PC-3 (cell line): ENCODE measurements around the gene VRK3. TPM values are rescaled to one million over a fixed set of nuclear protein-coding genes. Genes with fewer than 3 reads are reported as not detected.

Source experiments
- ATAC-seq: fragments of 200-7000 bp; cut with Tn5 transposase; 2 replicates; pipeline ENCODE4 v1.9.1; 2020; ENCODE audit warnings: mild to moderate bottlenecking, moderate library complexity
- BruUV-seq: library from RNA; stranded (reverse); fragments of 400-500 nt; replicated peaks from 2 replicates; lab custom pipeline; 2021; lab: Mats Ljungman, UMichigan
- CTCF ChIA-PET: fragments of 300-600 bp; sonication (Branson Sonifier 250); formaldehyde crosslinking; loops from one replicate; lab custom pipeline; 2022; ENCODE audit warnings: antibody characterized with exemption; lab: Charles Lee
- POLR2A ChIA-PET: fragments of 300-600 bp; sonication (Branson Sonifier 250); formaldehyde crosslinking; loops from one replicate; lab custom pipeline; 2022; ENCODE audit warnings: antibody characterized with exemption; ENCODE audit not compliant: unreplicated experiment; lab: Charles Lee
- DNase-seq: peaks from one replicate; pipeline ENCODE4 v3.0.0-alpha.2; 2015
- H2AFZ ChIP-seq: fragments of 300-600 bp; sonication (generic); 2 replicates; pipeline ENCODE4 v1.6.0; 2016; ENCODE audit warnings: antibody characterized with exemption, low read length
- H3F3A ChIP-seq: fragments of 300-600 bp; sonication (generic); one replicate; pipeline ENCODE4 v1.6.0; 2017; ENCODE audit warnings: antibody characterized with exemption, low read length, control low read depth, mild to moderate bottlenecking; ENCODE audit not compliant: unreplicated experiment
- H3K27ac ChIP-seq: fragments of 300-600 bp; sonication (generic); 2 replicates; pipeline ENCODE4 v1.5.1; 2016; ENCODE audit warnings: mild to moderate bottlenecking, low read length
- H3K27me3 ChIP-seq: fragments of 300-600 bp; sonication (generic); 2 replicates; pipeline ENCODE4 v1.6.1; 2016; ENCODE audit warnings: low read length, mixed read lengths
- H3K36me3 ChIP-seq: fragments of 300-600 bp; sonication (generic); 2 replicates; pipeline ENCODE4 v1.6.1; 2016; ENCODE audit warnings: low read depth, mixed run types, low read length, mixed read lengths
- H3K4me1 ChIP-seq: fragments of 300-600 bp; sonication (generic); 2 replicates; pipeline ENCODE4 v1.5.1; 2016; ENCODE audit warnings: low read length; ENCODE audit not compliant: insufficient read depth
- H3K4me2 ChIP-seq: fragments of 300-600 bp; sonication (generic); 2 replicates; pipeline ENCODE4 v1.6.0; 2016; ENCODE audit warnings: low read length
- H3K4me3 ChIP-seq: fragments of 300-600 bp; sonication (generic); 2 replicates; pipeline ENCODE4 v1.5.1; 2016; ENCODE audit warnings: mild to moderate bottlenecking, low read length, mixed read lengths
- H3K79me2 ChIP-seq: fragments of 300-600 bp; sonication (generic); 2 replicates; pipeline ENCODE4 v1.6.1; 2017; ENCODE audit warnings: low read length, mixed read lengths
- H3K9ac ChIP-seq: fragments of 300-600 bp; sonication (generic); 2 replicates; pipeline ENCODE4 v1.6.0; 2016; ENCODE audit warnings: mild to moderate bottlenecking, low read length
- H3K9me2 ChIP-seq: fragments of 300-600 bp; sonication (generic); replicated peaks from 2 replicates; pipeline ENCODE4 v1.6.1; 2016; ENCODE audit warnings: mixed run types, low read length, mixed read lengths
- H3K9me3 ChIP-seq: fragments of 300-600 bp; sonication (generic); 2 replicates; pipeline ENCODE4 v1.6.1; 2016; ENCODE audit warnings: low read length, mixed read lengths
- H4K20me1 ChIP-seq: fragments of 300-600 bp; sonication (generic); 2 replicates; pipeline ENCODE4 v1.6.1; 2016; ENCODE audit warnings: low read length, mixed read lengths
- CTCF ChIP-seq: fragments of 300-600 bp; sonication (generic); conservative IDR thresholded peaks from 2 replicates; pipeline ENCODE4 v1.5.1; 2017; ENCODE audit warnings: antibody characterized with exemption, low read depth, mild to moderate bottlenecking, low read length
- EZH2 ChIP-seq: fragments of 300-600 bp; sonication (generic); IDR thresholded peaks from one replicate; pipeline ENCODE4 v1.6.1; 2017; ENCODE audit warnings: antibody characterized with exemption, mild to moderate bottlenecking, low read length; ENCODE audit not compliant: unreplicated experiment
- EZH2phosphoT487 ChIP-seq: fragments of 300-600 bp; sonication (generic); IDR thresholded peaks from 2 replicates; pipeline ENCODE4 v1.6.1; 2018; ENCODE audit warnings: mild to moderate bottlenecking, antibody characterized with exemption, low read length, borderline replicate concordance
- intact Hi-C: fragments of 100-400 bp; cut with micrococcal nuclease; formaldehyde crosslinking; loops from 2 replicates; pipeline ENCODE4 v1.9.0; 2023
- total RNA-seq: library from RNA; depleted of rRNA; stranded (reverse); fragments of >200 nt; gene quantifications from 2 replicates; pipeline ENCODE4 v1.2.3, GENCODE V29; 2014

Gene VRK3
- total RNA-seq, 1 experiment from 2014 or later: 36.3 TPM

GRCh38 chr19:50003810-50004419 lies 21.3 kb downstream of the VRK3 start:
- H3K36me3 ChIP-seq: peaks cover 71% of the 10 kb centered on the region
- ATAC-seq (peak; percentile 99), DNase-seq (peak; percentile 98)
- peak overlapping the region; percentile 82 for H3K9ac ChIP-seq
- H2AFZ ChIP-seq: peak overlapping the region; percentile 31; the same call in 1 of the 2 replicates
- CTCF ChIA-PET: interaction anchor here (0.9 kb wide), 1 partner anchor 132 kb away, joined by 5 read pairs; no protein-coding TSS in a partner anchor
- peaks cover 14% of the 10 kb centered on the region; the same call in 1 of the 2 replicates for H3K79me2 ChIP-seq
- peak overlapping the region; percentile 53 for H3K4me3 ChIP-seq
- H3K4me2 ChIP-seq: peak overlapping the region; percentile 89
- H3F3A ChIP-seq: peaks cover 3% of the 10 kb centered on the region
- peaks cover 18% of the 10 kb centered on the region; the same call in 1 of the 2 replicates for H4K20me1 ChIP-seq
- H3K4me1 ChIP-seq: peaks cover 22% of the 10 kb centered on the region
- POLR2A ChIA-PET: interaction anchor here (0.6 kb wide), 1 partner anchor 282 kb away, joined by 4 read pairs; no protein-coding TSS in a partner anchor
- intact Hi-C loops: loop anchor here (1.0 kb wide), 1 partner anchor 21 kb away; the partner anchor contains the start of gene VRK3
- no peaks in the 10 kb centered on the region for H3K9me3 ChIP-seq
- H3K27ac ChIP-seq: peak overlapping the region; percentile 97
- no peaks in the 10 kb centered on the region for H3K27me3 ChIP-seq
- TF ChIP-seq EZH2 (no peak), EZH2phosphoT487 (no peak), CTCF (no peak)
- H3K9me2 ChIP-seq: no peaks in the 10 kb centered on the region
- BruUV-seq: no TSS peak

- intact Hi-C loops: no loop called here
- peaks cover 18% of the 10 kb centered on the region; the same call in 1 of the 2 replicates for H4K20me1 ChIP-seq
- H3K4me1 ChIP-seq: peaks cover 22% of the 10 kb centered on the region
- H3K9me3 ChIP-seq: no peaks in the 10 kb centered on the region
- H3K4me2 ChIP-seq: peak overlapping the region; percentile 47
- peaks cover 3% of the 10 kb centered on the region for H3F3A ChIP-seq
- H3K4me3 ChIP-seq: no peak overlapping the region
- ChIA-PET CTCF (interaction anchor here (0.9 kb wide), 1 partner anchor 133 kb away, joined by 5 read pairs; no protein-coding TSS in a partner anchor), POLR2A (no interaction called here)
- BruUV-seq: no TSS peak
- H3K27ac ChIP-seq: peak overlapping the region; percentile 60
- ATAC-seq (no peak), DNase-seq (no peak)
- no peak overlapping the region for H2AFZ ChIP-seq
- no peak for TF ChIP-seq EZH2phosphoT487
- TF ChIP-seq EZH2: no peak
- TF ChIP-seq CTCF: no peak
- peaks cover 65% of the 10 kb centered on the region for H3K36me3 ChIP-seq
- peak overlapping the region; percentile 9; the same call in 1 of the 2 replicates for H3K9ac ChIP-seq
- peaks cover 14% of the 10 kb centered on the region; the same call in 1 of the 2 replicates for H3K79me2 ChIP-seq
- H3K9me2 ChIP-seq: no peaks in the 10 kb centered on the region
- H3K27me3 ChIP-seq: no peaks in the 10 kb centered on the region
Observed at GRCh38 chr19:50003254-50003788, 21.9 kb downstream of the VRK3 start.
